ENCODE measurements around the gene MEAF6.

Gene MEAF6

DNA sequence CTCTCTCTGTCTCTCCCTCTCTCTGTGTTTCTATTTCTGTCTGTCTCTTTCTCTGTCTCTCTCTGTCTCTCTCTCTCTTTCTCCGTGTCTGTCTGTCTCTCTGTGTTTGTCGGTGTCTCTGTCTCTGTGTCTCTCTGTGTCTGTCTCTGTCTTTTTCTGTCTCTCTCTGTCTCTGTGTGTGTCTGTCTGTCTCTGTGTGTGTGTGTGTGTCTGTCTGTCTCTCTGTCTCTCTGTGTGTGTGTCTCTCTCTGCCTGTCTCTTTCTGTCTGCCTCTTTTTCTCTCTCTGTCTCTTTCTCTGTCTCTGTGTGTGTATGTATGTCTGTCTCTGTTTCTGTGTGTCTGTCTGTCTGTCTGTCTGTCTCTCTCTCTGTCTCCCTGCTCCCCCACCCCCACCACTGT, 71.9 kb downstream of the MEAF6 start:
- Histone ChIP-seq H3K4me3 (ENCODE audit: insufficient read depth, low read depth, low read length, poor library complexity, severe bottlenecking) (no peak overlapping the region), H3K9me3 (ENCODE audit: control insufficient read depth, low read length) (no peaks in the 10 kb centered on the region), H3K27me3 (replicated peaks; ENCODE audit: control insufficient read depth, insufficient read depth, low read length, poor library complexity, severe bottlenecking) (no peaks in the 10 kb centered on the region), H3K36me3 (ENCODE audit: control insufficient read depth, insufficient read depth, low read length) (no peaks in the 10 kb centered on the region), H3K4me1 (ENCODE audit: control insufficient read depth, insufficient read depth, low read length, poor library complexity, severe bottlenecking) (no peaks in the 10 kb centered on the region), H3K27ac (ENCODE audit: insufficient read depth, low read length, poor library complexity, severe bottlenecking) (no peak overlapping the region)
- no peak for DNase-seq

All from effector memory CD4-positive, alpha-beta T cell (primary cell).